Superior temporal gyrus (tissue), 1 donor: ENCODE results near the gene CPNE6.
"Not testable (repeated sequence)": the region's sequence is repeated elsewhere in the genome, so short reads cannot be mapped to it uniquely, and the experiment has no call there.

Experiments
- DNase-seq: peaks from one replicate; pipeline ENCODE4 v3.0.0-alpha.2; 2016; ENCODE audit errors: extremely low spot score

The CPNE6 gene

GRCh38 chr14:24105609-24106239 is 34.4 kb downstream of the CPNE6 start:
- not testable (repeated sequence) for DNase-seq

GRCh38 chr14:24106672-24107271 is 35.4 kb downstream of the CPNE6 start:
- DNase-seq: no peak

- DNase-seq: no peak
Observed at GRCh38 chr14:24108336-24108874, 37.0 kb downstream of the CPNE6 start.

- no peak for DNase-seq
Observed at GRCh38 chr14:24110060-24110459, 38.7 kb downstream of the CPNE6 start.

- DNase-seq: no peak
Observed at GRCh38 chr14:24110523-24110922, 39.2 kb downstream of the CPNE6 start.

GRCh38 chr14:24113379-24113800 is 42.0 kb downstream of the CPNE6 start:
- DNase-seq: no peak

GRCh38 chr14:24113801-24114531 is 42.6 kb downstream of the CPNE6 start:
- DNase-seq: peak; percentile 43

- DNase-seq: peak; percentile 99
Observed at GRCh38 chr14:24114532-24115421, 43.4 kb downstream of the CPNE6 start, which contains the start of the genes DCAF11 and NRL. DCAF11 (plus strand) TSS chr14:24114777; CDS start chr14:24115595, 818 bp downstream. NRL (minus strand) TSS chr14:24114949; CDS start chr14:24082848, 32,101 bp downstream.

- DNase-seq: no peak
Observed at GRCh38 chr14:24115422-24116127, 44.2 kb downstream of the CPNE6 start.

- DNase-seq: no peak
Observed at GRCh38 chr14:24116128-24116814, 44.9 kb downstream of the CPNE6 start.

GRCh38 chr14:24117179-24117578 is 45.8 kb downstream of the CPNE6 start:
- no peak for DNase-seq

- no peak for DNase-seq
Observed at GRCh38 chr14:24119691-24120090, 48.3 kb downstream of the CPNE6 start.

GRCh38 chr14:24121210-24121609 is 49.8 kb downstream of the CPNE6 start:
- DNase-seq: no peak

GRCh38 chr14:24122416-24122815 is 51.1 kb downstream of the CPNE6 start:
- DNase-seq: no peak

GRCh38 chr14:24122898-24123297 is 51.5 kb downstream of the CPNE6 start:
- no peak for DNase-seq

- no peak for DNase-seq
Observed at GRCh38 chr14:24123424-24124417, 52.4 kb downstream of the CPNE6 start.

GRCh38 chr14:24126939-24127338 is 55.6 kb downstream of the CPNE6 start:
- no peak for DNase-seq

- DNase-seq: no peak
Observed at GRCh38 chr14:24127673-24128072, 56.3 kb downstream of the CPNE6 start.
